ENCODE measurements around the gene TENT4A.

The TENT4A gene

GRCh38 chr5:6752782-6753181 is 39.5 kb downstream of the TENT4A start:
- DNase-seq (ENCODE audit: low read depth), result no peak

- DNase-seq (ENCODE audit: low read depth), result no peak
Measured at GRCh38 chr5:6753851-6754250, 40.6 kb downstream of the TENT4A start.

- DNase-seq (ENCODE audit: low read depth), result no peak
Measured at GRCh38 chr5:6754766-6755165, 41.5 kb downstream of the TENT4A start.

- DNase-seq (ENCODE audit: low read depth), result no peak
Measured at GRCh38 chr5:6755519-6755918, 42.3 kb downstream of the TENT4A start.

- no peak for DNase-seq (ENCODE audit: low read depth)
Measured at GRCh38 chr5:6755941-6756340, 42.7 kb downstream of the TENT4A start.

GRCh38 chr5:6757414-6757969 is 44.3 kb downstream of the TENT4A start:
- peak; percentile 34 for DNase-seq (ENCODE audit: low read depth)

- no peak for DNase-seq (ENCODE audit: low read depth)
Measured at GRCh38 chr5:6758236-6758635, 45.0 kb downstream of the TENT4A start.

GRCh38 chr5:6758706-6759105 is 45.5 kb downstream of the TENT4A start:
- DNase-seq (ENCODE audit: low read depth), result no peak

- no peak for DNase-seq (ENCODE audit: low read depth)
Measured at GRCh38 chr5:6759401-6759800, 46.2 kb downstream of the TENT4A start.

GRCh38 chr5:6759983-6760382 is 46.8 kb downstream of the TENT4A start:
- DNase-seq (ENCODE audit: low read depth), result peak; percentile 74

- DNase-seq (ENCODE audit: low read depth), result no peak
Measured at GRCh38 chr5:6760686-6761085, 47.5 kb downstream of the TENT4A start.

- no peak for DNase-seq (ENCODE audit: low read depth)
Measured at GRCh38 chr5:6761333-6761732, 48.1 kb downstream of the TENT4A start.

GRCh38 chr5:6762116-6762515 is 48.9 kb downstream of the TENT4A start:
- DNase-seq (ENCODE audit: low read depth), result no peak

GRCh38 chr5:6762697-6763096 is 49.5 kb downstream of the TENT4A start:
- DNase-seq (ENCODE audit: low read depth), result no peak

- DNase-seq (ENCODE audit: low read depth), result no peak
Measured at GRCh38 chr5:6763191-6763590, 50.0 kb downstream of the TENT4A start.

GRCh38 chr5:6765612-6766525 is 52.6 kb downstream of the TENT4A start:
- peak; percentile 67 for DNase-seq (ENCODE audit: low read depth)

- peak; percentile 88 for DNase-seq (ENCODE audit: low read depth)
Measured at GRCh38 chr5:6766604-6767093, 53.4 kb downstream of the TENT4A start.

- DNase-seq (ENCODE audit: low read depth), result no peak
Measured at GRCh38 chr5:6767481-6768063, 54.3 kb downstream of the TENT4A start.

GRCh38 chr5:6768590-6769230 is 55.5 kb downstream of the TENT4A start:
- no peak for DNase-seq (ENCODE audit: low read depth)

GRCh38 chr5:6770826-6771607 is 57.8 kb downstream of the TENT4A start:
- no peak for DNase-seq (ENCODE audit: low read depth)

GRCh38 chr5:6772886-6773285 is 59.7 kb downstream of the TENT4A start:
- no peak for DNase-seq (ENCODE audit: low read depth)
